Measurements from ENCODE around the gene SFMBT2. TPM values are rescaled to one million over a fixed set of nuclear protein-coding genes. Genes with fewer than 3 reads are reported as not detected.
"Not testable (repeated sequence)": the region's sequence is repeated elsewhere in the genome, so short reads cannot be mapped to it uniquely, and the experiment has no call there.

Gene SFMBT2
- total RNA-seq, 1 donor from 2014 or later = 7.0 TPM

DNA sequence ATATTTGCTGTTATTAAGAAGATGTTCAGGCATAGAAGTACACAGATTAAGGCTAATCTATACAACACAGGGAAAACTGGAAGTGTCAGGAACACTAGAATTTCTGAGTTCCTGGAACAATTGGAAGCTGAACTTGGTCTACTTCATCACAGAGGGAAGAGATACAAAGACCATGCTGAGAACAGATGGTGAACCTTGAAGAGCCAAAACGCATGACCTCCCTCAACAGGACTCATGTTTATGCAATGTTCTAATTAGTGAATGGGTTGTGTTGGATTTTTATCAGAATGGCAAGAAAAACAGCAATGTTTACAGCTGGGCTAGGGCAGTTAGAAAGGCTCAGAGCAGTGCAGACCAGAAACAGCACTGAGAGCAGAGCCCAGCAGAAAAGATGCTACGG is 94.9 kb downstream of the SFMBT2 start:
- no peaks in the 10 kb centered on the region for H3K27me3 Mint-ChIP-seq (ENCODE audit: low read depth)
- H3K27ac Mint-ChIP-seq (ENCODE audit: unreplicated experiment) = no peak overlapping the region
- H3K9me3 Mint-ChIP-seq = no peaks in the 10 kb centered on the region
- peaks cover 32% of the 10 kb centered on the region for H3K4me1 Mint-ChIP-seq
- DNase-seq (ENCODE audit: low read depth, low spot score) = no peak
- TF ChIP-seq, protein P1, sequence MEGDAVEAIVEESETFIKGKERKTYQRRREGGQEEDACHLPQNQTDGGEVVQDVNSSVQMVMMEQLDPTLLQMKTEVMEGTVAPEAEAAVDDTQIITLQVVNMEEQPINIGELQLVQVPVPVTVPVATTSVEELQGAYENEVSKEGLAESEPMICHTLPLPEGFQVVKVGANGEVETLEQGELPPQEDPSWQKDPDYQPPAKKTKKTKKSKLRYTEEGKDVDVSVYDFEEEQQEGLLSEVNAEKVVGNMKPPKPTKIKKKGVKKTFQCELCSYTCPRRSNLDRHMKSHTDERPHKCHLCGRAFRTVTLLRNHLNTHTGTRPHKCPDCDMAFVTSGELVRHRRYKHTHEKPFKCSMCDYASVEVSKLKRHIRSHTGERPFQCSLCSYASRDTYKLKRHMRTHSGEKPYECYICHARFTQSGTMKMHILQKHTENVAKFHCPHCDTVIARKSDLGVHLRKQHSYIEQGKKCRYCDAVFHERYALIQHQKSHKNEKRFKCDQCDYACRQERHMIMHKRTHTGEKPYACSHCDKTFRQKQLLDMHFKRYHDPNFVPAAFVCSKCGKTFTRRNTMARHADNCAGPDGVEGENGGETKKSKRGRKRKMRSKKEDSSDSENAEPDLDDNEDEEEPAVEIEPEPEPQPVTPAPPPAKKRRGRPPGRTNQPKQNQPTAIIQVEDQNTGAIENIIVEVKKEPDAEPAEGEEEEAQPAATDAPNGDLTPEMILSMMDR (conservative IDR thresholded peaks at IDR 0.05) = no peak
- no peak overlapping the region for H3K4me3 Mint-ChIP-seq
- H3K36me3 Mint-ChIP-seq (ENCODE audit: low read depth) = peaks cover 2% of the 10 kb centered on the region

- H3K27ac Mint-ChIP-seq (ENCODE audit: unreplicated experiment) = no peak overlapping the region
- no peak for DNase-seq (ENCODE audit: low read depth, low spot score)
- no peaks in the 10 kb centered on the region for H3K9me3 Mint-ChIP-seq
- no peak overlapping the region for H3K4me3 Mint-ChIP-seq
- no peaks in the 10 kb centered on the region for H3K36me3 Mint-ChIP-seq (ENCODE audit: low read depth)
- peaks cover 23% of the 10 kb centered on the region for H3K4me1 Mint-ChIP-seq
- TF ChIP-seq, protein P1 (conservative IDR thresholded peaks at IDR 0.05) = no peak
- H3K27me3 Mint-ChIP-seq (ENCODE audit: low read depth) = no peaks in the 10 kb centered on the region
Observed at GRCh38 chr10:7314170-7314569, 96.7 kb downstream of the SFMBT2 start.

- Mint-ChIP-seq H3K4me3 (no peak overlapping the region), H3K4me1 (peaks cover 10% of the 10 kb centered on the region), H3K27ac (ENCODE audit: unreplicated experiment) (no peak overlapping the region), H3K27me3 (ENCODE audit: low read depth) (no peaks in the 10 kb centered on the region), H3K36me3 (ENCODE audit: low read depth) (peaks cover 3% of the 10 kb centered on the region), H3K9me3 (no peaks in the 10 kb centered on the region)
- no peak for DNase-seq (ENCODE audit: low read depth, low spot score)
- TF ChIP-seq, protein P1 (conservative IDR thresholded peaks at IDR 0.05) = no peak
Observed at GRCh38 chr10:7312488-7312857, 98.4 kb downstream of the SFMBT2 start.

DNA sequence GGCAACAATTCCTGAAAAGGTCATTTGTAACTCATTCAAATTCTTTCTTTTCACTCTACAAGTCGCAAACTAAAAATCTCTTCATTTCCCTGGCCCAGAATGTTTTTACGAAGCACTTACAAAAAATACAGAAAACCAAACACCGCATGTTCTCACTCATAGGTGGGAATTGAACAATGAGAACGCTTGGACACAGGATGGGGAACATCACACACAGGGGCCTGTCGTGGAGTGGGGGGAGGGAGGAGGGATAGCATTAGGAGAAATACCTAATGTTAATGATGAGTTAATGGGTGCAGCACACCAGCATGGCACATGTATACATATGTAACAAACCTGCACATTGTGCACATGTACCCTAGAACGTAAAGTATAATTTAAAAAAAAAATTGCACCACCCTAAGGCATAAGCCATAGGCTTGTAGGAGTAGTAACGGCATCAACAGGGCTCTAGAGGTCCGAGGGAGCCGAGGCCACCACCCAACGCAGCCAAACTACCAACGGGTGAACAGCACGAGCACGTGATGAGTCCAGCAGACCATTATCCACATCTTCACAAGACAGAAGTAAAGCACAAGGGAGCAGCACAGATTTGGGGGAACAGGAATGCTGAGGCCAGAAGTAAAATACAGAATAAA is 98.9 kb downstream of the SFMBT2 start:
- H3K27ac Mint-ChIP-seq (ENCODE audit: unreplicated experiment); H3K9me3 Mint-ChIP-seq; H3K36me3 Mint-ChIP-seq (ENCODE audit: low read depth); H3K4me3 Mint-ChIP-seq; DNase-seq (ENCODE audit: low read depth, low spot score); H3K4me1 Mint-ChIP-seq; H3K27me3 Mint-ChIP-seq (ENCODE audit: low read depth): not testable (repeated sequence)

DNA sequence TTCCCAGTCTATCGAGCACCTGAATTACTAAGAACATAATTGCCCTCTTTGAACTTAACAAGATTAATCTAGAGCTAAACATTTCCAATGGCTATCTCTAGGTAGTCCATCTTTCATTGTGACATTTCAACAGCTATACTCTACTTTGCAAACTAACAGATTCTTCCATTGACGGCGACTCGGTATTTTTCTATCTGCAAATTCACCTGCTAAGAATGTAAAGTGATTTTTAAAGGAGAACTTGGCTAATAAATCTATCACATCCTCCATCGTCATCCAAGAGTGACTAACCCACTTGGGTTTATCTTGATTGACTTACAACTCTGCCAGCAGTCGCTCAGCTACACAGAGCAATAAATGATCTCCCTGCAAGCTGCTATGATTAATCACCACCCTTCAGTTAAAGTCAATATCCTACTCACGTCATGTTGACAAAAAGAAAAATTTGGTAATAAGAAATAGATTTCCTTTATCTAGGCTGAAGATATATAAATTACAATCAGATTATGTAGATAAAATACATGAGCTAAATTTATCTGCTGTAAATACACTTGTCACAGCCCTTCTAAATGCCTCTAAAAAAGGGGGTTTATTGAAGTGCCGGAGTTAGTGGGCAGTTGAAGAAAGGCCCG is 99.5 kb downstream of the SFMBT2 start:
- H3K36me3 Mint-ChIP-seq (ENCODE audit: low read depth) = peaks cover 3% of the 10 kb centered on the region
- no peak for DNase-seq (ENCODE audit: low read depth, low spot score)
- H3K9me3 Mint-ChIP-seq = no peaks in the 10 kb centered on the region
- H3K27ac Mint-ChIP-seq (ENCODE audit: unreplicated experiment) = no peak overlapping the region
- TF ChIP-seq, protein P1 (conservative IDR thresholded peaks at IDR 0.05) = no peak
- no peak overlapping the region for H3K4me3 Mint-ChIP-seq
- peaks cover 10% of the 10 kb centered on the region for H3K4me1 Mint-ChIP-seq
- H3K27me3 Mint-ChIP-seq (ENCODE audit: low read depth) = no peaks in the 10 kb centered on the region

- TF ChIP-seq, protein P1 (conservative IDR thresholded peaks at IDR 0.05) = no peak
- Mint-ChIP-seq H3K9me3 (no peaks in the 10 kb centered on the region), H3K4me3 (no peak overlapping the region), H3K27ac (ENCODE audit: unreplicated experiment) (no peak overlapping the region), H3K27me3 (ENCODE audit: low read depth) (no peaks in the 10 kb centered on the region), H3K36me3 (ENCODE audit: low read depth) (peaks cover 3% of the 10 kb centered on the region), H3K4me1 (peaks cover 10% of the 10 kb centered on the region)
- no peak for DNase-seq (ENCODE audit: low read depth, low spot score)
Observed at GRCh38 chr10:7310076-7310475, 100.8 kb downstream of the SFMBT2 start.
